ENCODE measurements around the gene TRIO.

TRIO gene

GRCh38 chr5:14379739-14380497 is 236.8 kb downstream of the TRIO start:
- no peak overlapping the region for H3K4me3 ChIP-seq (ENCODE audit: low read depth, low read length)
- TF ChIP-seq CTCF (IDR thresholded peaks at IDR 0.05; ENCODE audit: control insufficient read depth, extremely low read depth, insufficient read depth) = no peak
- DNase-seq (ENCODE audit: low read depth) = no peak

- no peak for TF ChIP-seq CTCF (IDR thresholded peaks at IDR 0.05; ENCODE audit: control insufficient read depth, extremely low read depth, insufficient read depth)
- H3K4me3 ChIP-seq (ENCODE audit: low read depth, low read length) = no peak overlapping the region
- DNase-seq (ENCODE audit: low read depth) = no peak
Measured at GRCh38 chr5:14380712-14381111, 237.6 kb downstream of the TRIO start.

- no peak for DNase-seq (ENCODE audit: low read depth)
- no peak for TF ChIP-seq CTCF (IDR thresholded peaks at IDR 0.05; ENCODE audit: control insufficient read depth, extremely low read depth, insufficient read depth)
Measured at GRCh38 chr5:14382640-14383039, 239.5 kb downstream of the TRIO start.

GRCh38 chr5:14383923-14384322 is 240.8 kb downstream of the TRIO start:
- no peak overlapping the region for H3K4me3 ChIP-seq (ENCODE audit: low read depth, low read length)
- no peak for TF ChIP-seq CTCF (IDR thresholded peaks at IDR 0.05; ENCODE audit: control insufficient read depth, extremely low read depth, insufficient read depth)
- peak; percentile 52 for DNase-seq (ENCODE audit: low read depth)

More at GRCh38 chr5:14382640-14383039, 239.5 kb downstream of the TRIO start:
- no peak overlapping the region for H3K4me3 ChIP-seq (ENCODE audit: low read depth, low read length)

DNA sequence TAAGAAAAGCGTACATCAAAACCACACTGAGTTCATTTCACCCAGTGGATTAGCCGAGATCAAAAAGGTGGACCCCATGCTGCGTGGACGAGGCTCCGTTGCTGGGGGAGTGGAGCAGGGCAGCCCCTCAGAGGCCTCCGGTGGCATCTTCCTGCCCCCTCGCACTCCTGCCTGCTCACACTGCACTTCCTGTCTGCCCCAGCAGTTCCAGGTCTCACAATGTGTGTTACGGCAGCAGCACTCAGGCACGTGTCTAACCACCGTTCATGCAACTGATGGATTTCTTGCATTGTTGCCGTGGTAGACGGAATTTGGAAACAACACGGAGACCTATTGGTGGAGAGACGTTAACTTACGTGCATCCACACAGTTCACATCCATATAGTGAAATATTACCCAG is 241.9 kb downstream of the TRIO start:
- DNase-seq (ENCODE audit: low read depth) = no peak
- TF ChIP-seq CTCF (IDR thresholded peaks at IDR 0.05; ENCODE audit: control insufficient read depth, extremely low read depth, insufficient read depth) = no peak

GRCh38 chr5:14386884-14387624 is 243.9 kb downstream of the TRIO start:
- H3K4me3 ChIP-seq (ENCODE audit: low read depth, low read length) = no peak overlapping the region
- TF ChIP-seq CTCF (IDR thresholded peaks at IDR 0.05; ENCODE audit: control insufficient read depth, extremely low read depth, insufficient read depth) = no peak
- no peak for DNase-seq (ENCODE audit: low read depth)

More for the DNA sequence above, 241.9 kb downstream of the TRIO start:
- no peak overlapping the region for H3K4me3 ChIP-seq (ENCODE audit: low read depth, low read length)
